HG03045 (cell line): Measurements from ENCODE around the gene TMEM63C.
"Not testable (repeated sequence)": the region's sequence is repeated elsewhere in the genome, so short reads cannot be mapped to it uniquely, and the experiment has no call there.

Source experiments
- ATAC-seq: cut with Tn5 transposase; IDR thresholded peaks from one replicate; pipeline ENCODE4 v1.9.1; 2021; ENCODE audit warnings: mild to moderate bottlenecking, moderate library complexity; ENCODE audit not compliant: unreplicated experiment

TMEM63C gene

DNA sequence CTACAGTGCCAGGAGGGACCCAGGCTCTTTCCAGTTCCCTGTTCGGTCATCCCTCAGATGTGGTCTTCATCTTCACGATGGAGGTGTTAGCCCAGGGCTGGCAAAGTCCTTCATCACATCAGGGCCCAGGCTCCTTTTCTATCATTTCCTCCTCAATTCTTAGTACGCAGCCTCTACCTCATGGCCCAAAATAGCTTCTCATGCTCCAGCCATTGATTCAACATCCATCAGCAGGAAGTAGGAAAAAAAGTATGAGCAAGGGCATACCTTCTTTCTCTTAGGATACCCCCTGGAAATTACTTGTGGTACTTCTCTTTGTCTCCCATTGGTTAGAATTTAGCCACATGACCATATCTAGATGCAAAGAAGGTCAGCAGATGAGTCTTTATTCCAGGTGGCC, 27.8 kb upstream of the TMEM63C start:
- no peak for ATAC-seq

DNA sequence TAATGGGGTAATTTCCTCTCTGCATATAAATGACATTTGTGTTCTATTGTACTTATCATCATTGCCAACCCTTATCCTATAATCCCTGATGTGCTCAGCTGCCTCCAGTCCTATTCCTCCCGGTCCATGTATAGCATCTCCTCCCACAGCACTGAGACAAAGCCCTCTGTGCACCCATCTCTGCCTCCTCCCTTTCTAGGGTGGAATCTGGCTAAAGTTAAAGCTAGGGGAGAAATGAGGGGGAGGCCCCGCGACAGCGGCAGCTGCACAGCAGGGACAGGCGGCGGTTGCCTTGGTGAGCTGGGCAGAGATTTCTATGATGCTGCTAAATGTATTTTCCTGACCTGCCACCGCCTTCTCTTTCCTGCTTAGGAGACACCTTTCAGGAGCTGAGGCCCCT, 27.2 kb upstream of the TMEM63C start:
- ATAC-seq: no peak

- ATAC-seq: no peak
Observed at GRCh38 chr14:77155083-77155482, 26.5 kb upstream of the TMEM63C start.

- no peak for ATAC-seq
Observed at GRCh38 chr14:77157740-77158139, 23.9 kb upstream of the TMEM63C start.

DNA sequence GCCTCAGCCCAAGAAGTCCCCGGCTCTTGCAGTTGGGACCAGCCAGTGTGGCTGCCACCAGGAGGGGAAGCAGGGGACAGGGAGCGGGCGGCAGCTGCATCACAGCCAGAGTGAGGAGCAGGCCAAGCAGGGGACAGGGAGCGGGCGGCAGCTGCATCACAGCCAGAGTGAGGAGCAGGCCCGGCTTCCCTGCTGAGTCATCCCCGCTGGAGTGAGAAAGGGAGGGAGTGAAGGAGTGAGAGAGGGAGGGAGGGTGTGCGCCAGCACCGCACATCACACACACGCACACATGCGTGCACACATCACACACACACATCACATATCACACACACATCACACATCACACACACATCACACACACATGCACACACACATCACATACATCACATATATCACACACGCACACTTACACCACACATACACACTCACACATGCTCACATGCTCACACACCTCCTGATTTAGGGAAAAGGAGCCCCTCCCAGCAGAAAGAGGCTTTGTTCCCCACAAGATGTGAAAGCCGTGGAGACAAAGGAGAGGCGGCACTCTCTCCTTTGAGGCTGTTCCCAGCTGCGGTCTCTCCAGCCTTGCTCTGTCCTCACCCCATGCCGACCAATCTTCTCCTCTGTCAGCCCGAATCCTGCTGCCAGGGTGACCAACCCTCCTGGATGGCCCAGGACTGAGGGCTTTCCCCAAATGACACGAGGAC, 23.3 kb upstream of the TMEM63C start:
- ATAC-seq: no peak

- ATAC-seq: no peak
Observed at GRCh38 chr14:77158882-77159255, 22.7 kb upstream of the TMEM63C start.

GRCh38 chr14:77161011-77161410, 20.6 kb upstream of the TMEM63C start:
- ATAC-seq: no peak

GRCh38 chr14:77170045-77170444, 11.6 kb upstream of the TMEM63C start:
- ATAC-seq: no peak

GRCh38 chr14:77172916-77173315, 8.7 kb upstream of the TMEM63C start:
- ATAC-seq: no peak

- not testable (repeated sequence) for ATAC-seq
Observed at GRCh38 chr14:77173911-77174617, 7.5 kb upstream of the TMEM63C start.

DNA sequence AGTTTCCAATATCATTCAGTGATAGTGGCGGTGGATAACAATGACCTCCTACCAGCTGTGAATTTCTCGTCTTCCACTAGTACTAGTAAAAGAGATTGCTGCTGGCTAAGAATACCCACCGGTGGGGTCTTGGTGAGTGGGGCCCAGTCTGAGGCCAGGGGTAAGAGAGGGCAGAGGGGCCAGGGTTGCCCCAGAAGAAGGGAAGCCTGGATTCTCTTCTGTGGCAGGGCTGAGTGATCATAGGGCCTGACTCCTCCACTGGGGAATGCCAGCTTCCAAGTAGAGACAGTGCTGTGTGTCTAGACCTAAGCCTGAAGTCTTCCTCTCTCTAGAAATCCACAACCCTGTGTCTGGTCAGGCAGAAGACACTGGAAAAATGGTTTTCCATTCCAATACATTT, 5.8 kb upstream of the TMEM63C start:
- ATAC-seq: no peak

DNA sequence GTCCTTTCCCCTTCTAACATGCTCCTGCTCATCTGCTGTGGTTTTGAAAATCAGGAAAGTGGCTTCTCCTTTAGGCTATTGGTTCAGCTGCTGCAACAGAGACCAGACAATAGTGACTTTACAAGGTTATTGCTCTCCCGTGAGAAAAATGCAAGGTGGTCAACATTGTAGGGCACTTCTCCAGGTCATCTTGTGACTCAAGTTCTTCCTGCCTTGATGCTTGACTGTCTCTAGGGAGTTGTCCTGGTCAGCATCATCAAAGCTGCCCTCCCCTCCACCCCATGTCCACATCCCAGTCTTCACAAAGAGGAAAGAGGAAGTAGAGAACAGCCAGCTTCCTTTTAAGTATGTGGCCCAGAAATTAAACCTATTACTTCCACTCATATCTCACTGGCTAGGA, 3.9 kb upstream of the TMEM63C start:
- ATAC-seq: no peak

- ATAC-seq: no peak
Observed at GRCh38 chr14:77178656-77179055, 2.9 kb upstream of the TMEM63C start.

DNA sequence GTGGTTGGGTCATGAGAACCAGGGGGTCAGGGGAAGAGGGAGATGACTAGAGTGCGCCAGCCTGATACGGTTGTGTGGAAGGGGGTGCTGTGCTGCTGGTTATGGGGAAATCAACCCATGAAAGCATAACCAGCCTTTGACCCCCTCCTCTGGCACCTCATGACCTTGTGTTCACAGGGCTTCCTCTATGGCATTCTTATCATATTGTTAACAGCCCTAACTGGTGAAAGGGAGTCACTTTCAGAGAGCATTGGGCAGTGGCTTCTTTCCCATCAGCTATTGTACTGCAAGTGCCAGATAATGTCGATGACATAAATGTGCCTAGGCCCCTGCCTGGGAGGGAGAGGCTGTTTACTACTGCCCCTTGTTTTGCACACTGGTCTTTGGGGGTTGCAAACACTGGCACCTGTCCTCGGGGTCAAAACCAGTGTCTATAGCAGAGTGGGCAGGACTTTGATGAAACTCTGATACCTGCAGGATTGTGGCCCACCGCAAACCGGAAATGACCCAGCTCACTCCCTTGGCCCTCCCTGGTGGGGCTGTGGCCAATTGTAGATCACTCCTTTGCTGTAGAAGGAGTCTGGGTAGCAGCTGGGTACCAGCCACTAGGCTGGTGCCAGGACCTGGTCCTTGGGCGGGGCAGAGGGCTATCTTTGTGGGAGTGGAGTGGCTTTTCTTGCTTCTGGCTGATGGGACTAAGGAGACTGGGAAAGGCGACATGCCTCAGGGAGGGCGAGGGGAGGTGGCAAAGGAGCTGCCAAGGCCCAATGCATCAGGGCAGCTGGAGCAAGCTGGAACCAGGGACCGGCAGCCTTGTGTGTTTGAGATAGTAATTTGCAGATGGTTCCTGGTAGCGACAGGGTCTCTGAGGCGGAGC, 634 bp upstream of the TMEM63C start:
- ATAC-seq: no peak

DNA sequence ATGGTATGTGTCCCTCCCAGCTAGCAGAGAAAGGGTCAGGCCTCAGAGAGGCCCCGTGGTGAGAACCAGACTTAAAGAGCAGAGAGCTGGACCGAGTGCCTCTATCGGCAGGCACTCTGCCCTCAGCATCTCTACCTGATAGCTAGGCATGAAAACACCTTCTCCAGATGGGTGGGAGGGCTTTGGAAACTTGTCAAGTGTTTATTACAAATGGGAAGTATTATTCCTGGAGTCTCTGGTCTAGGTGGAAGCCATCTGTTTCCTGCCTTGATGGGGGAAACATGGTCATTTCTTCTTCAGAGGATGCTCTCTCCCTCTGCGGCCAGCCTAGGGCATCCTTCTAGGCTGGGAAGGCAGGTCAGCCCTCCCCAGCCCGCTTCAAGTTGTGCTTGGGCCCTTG, 2.3 kb downstream of the TMEM63C start:
- no peak for ATAC-seq

DNA sequence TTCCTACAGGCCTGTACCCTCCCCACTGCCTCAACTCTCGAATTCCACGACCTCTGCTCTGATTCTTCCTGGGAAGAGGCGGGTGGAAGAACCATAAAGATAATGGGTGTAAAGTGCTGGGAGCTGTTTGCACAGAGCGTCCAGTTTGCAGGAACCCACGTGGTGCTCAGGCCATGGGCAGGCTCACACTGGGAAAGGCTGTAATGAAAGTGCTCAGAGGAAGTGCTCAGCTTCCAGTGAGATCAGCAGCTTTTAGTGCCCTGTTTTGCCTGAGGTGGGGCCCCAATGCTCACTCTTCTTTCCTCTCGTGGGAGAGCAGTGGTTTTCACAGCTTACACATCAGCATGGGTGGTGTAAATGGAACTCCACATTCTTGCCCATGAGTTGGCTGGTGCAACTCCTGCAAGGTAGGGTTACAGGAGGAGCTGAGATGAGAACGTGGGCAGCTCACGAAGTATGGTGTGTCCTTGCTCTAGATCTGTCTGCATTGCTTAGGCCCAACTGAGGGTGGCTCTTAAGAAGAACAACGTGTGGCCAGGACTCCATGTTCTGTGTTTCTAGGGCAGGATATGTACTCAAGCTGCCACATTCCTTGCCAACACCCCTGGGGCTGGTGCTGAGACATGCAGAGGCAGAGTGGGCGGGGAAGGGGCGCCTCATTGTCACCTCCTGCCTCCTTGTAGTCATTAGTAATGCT, 2.9 kb downstream of the TMEM63C start:
- no peak for ATAC-seq

GRCh38 chr14:77185093-77185465, 3.5 kb downstream of the TMEM63C start:
- ATAC-seq: no peak

GRCh38 chr14:77186911-77187648, 5.5 kb downstream of the TMEM63C start:
- no peak for ATAC-seq

DNA sequence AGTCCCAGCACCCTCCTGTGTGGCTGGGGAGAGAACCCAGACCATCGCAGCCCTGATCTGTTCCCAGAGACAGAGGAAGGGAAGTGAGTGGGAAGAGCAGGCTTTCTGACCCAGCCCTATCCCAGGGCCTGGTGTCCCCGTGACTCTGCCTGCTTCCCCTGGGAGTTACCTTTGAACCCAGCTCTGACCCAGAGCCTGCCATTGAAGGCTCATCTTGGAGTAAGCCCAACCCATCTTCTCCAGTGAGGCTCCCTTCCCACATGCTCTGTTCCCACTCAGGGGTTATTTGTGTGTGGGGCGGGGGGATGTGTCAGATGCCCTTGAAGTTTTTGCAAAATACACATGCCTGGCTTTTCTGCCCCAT, 6.0 kb downstream of the TMEM63C start:
- no peak for ATAC-seq

DNA sequence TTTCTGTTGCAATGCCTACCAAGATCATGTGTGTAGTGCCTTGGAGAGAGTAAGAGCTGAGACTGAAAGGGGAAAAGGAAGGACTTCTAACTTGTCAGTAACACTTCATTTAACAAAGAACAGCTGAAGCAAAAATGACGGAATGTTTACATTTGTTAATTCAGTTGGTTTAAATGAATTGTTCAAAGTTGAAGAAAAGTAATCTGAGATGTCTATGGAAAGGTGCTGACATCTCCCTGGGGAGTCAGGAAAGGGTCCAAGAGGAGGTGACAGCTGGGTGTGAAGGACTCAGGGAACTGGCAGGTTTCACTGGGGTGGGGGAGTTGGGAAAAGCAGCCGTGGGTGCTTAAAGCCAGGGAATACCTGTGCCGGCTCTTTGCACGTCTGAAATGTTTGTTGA, 7.9 kb downstream of the TMEM63C start:
- no peak for ATAC-seq

GRCh38 chr14:77190977-77191376, 9.4 kb downstream of the TMEM63C start:
- ATAC-seq: no peak
